Mononuclear cell (primary cell): ENCODE results near the gene MYH16. TPM values are rescaled to one million over a fixed set of nuclear protein-coding genes. Genes with fewer than 3 reads are reported as not detected.
"Not testable (repeated sequence)": the region's sequence is repeated elsewhere in the genome, so short reads cannot be mapped to it uniquely, and the experiment has no call there.

Source experiments
- H3K27me3 ChIP-seq: 2 replicates; pipeline ENCODE4 v1.6.0; 2011; ENCODE audit warnings: low read length, control low read depth; ENCODE audit not compliant: insufficient read depth
- H3K4me1 ChIP-seq: 2 replicates; pipeline ENCODE4 v1.5.1; 2011; ENCODE audit warnings: mild to moderate bottlenecking, low read length, control low read depth; ENCODE audit not compliant: insufficient read depth
- H3K4me3 ChIP-seq: 2 replicates; pipeline ENCODE4 v1.5.1; 2011; ENCODE audit warnings: mild to moderate bottlenecking, low read length, moderate library complexity
- H3K9me3 ChIP-seq: 2 replicates; pipeline ENCODE4 v1.5.1; 2011; ENCODE audit warnings: low read depth, mild to moderate bottlenecking, control low read depth, low read length
- total RNA-seq: library from RNA; depleted of rRNA; stranded (reverse); fragments of >200 nt; gene quantifications from one replicate; pipeline ENCODE4 v1.2.3, GENCODE V29; 2012

MYH16 gene
- not detected for total RNA-seq

- no peaks in the 10 kb centered on the region for H3K4me1 ChIP-seq
- H3K27me3 ChIP-seq: no peaks in the 10 kb centered on the region
- H3K4me3 ChIP-seq: no peak within 1 kb of the TSS
- H3K9me3 ChIP-seq: no peaks in the 10 kb centered on the region
These were observed at the start of gene MYH16 for GRCh38 chr7:99272476-99273045. Gene MYH16 (plus strand): TSS chr7:99272839.

- not testable (repeated sequence) for H3K9me3 ChIP-seq, H3K4me1 ChIP-seq, H3K27me3 ChIP-seq, H3K4me3 ChIP-seq
These were observed 48.3 kb upstream of the MYH16 start for GRCh38 chr7:99224263-99224898.

- H3K4me1 ChIP-seq: no peaks in the 10 kb centered on the region
- H3K4me3 ChIP-seq: no peak overlapping the region
- no peaks in the 10 kb centered on the region for H3K9me3 ChIP-seq
- H3K27me3 ChIP-seq: no peaks in the 10 kb centered on the region
These were observed 47.8 kb upstream of the MYH16 start for GRCh38 chr7:99224899-99225265.

- H3K9me3 ChIP-seq: no peaks in the 10 kb centered on the region
- H3K4me3 ChIP-seq: no peak overlapping the region
- H3K4me1 ChIP-seq: no peaks in the 10 kb centered on the region
- no peaks in the 10 kb centered on the region for H3K27me3 ChIP-seq
These were observed 43.4 kb upstream of the MYH16 start for GRCh38 chr7:99229234-99229633.

GRCh38 chr7:99232082-99232770 lies 40.4 kb upstream of the MYH16 start:
- Histone ChIP-seq H3K9me3 (no peaks in the 10 kb centered on the region), H3K27me3 (no peaks in the 10 kb centered on the region), H3K4me3 (no peak overlapping the region), H3K4me1 (no peaks in the 10 kb centered on the region)

- not testable (repeated sequence) for H3K4me3 ChIP-seq, H3K27me3 ChIP-seq
These were observed 39.7 kb upstream of the MYH16 start for GRCh38 chr7:99232955-99233354.

GRCh38 chr7:99234185-99234584 lies 38.5 kb upstream of the MYH16 start:
- Histone ChIP-seq H3K4me3 (no peak overlapping the region), H3K27me3 (no peaks in the 10 kb centered on the region), H3K4me1 (no peaks in the 10 kb centered on the region), H3K9me3 (no peaks in the 10 kb centered on the region)

More at GRCh38 chr7:99232955-99233354, 39.7 kb upstream of the MYH16 start:
- H3K4me1 ChIP-seq, H3K9me3 ChIP-seq: not testable (repeated sequence)

GRCh38 chr7:99235925-99236324 lies 36.7 kb upstream of the MYH16 start:
- no peak overlapping the region for H3K4me3 ChIP-seq
- H3K27me3 ChIP-seq: no peaks in the 10 kb centered on the region
- H3K9me3 ChIP-seq: no peaks in the 10 kb centered on the region
- H3K4me1 ChIP-seq: no peaks in the 10 kb centered on the region

- not testable (repeated sequence) for H3K4me3 ChIP-seq, H3K9me3 ChIP-seq, H3K27me3 ChIP-seq, H3K4me1 ChIP-seq
These were observed 34.8 kb upstream of the MYH16 start for GRCh38 chr7:99237876-99238275.

GRCh38 chr7:99238558-99239341 lies 33.9 kb upstream of the MYH16 start:
- Histone ChIP-seq H3K9me3 (no peaks in the 10 kb centered on the region), H3K27me3 (no peaks in the 10 kb centered on the region), H3K4me1 (no peaks in the 10 kb centered on the region), H3K4me3 (no peak overlapping the region)

- Histone ChIP-seq H3K4me1 (peaks cover 3% of the 10 kb centered on the region), H3K4me3 (no peak overlapping the region), H3K27me3 (no peaks in the 10 kb centered on the region), H3K9me3 (no peaks in the 10 kb centered on the region)
These were observed 30.0 kb upstream of the MYH16 start for GRCh38 chr7:99242682-99243081.

- Histone ChIP-seq H3K27me3 (no peaks in the 10 kb centered on the region), H3K9me3 (no peaks in the 10 kb centered on the region), H3K4me3 (no peak overlapping the region), H3K4me1 (peaks cover 12% of the 10 kb centered on the region)
These were observed 28.8 kb upstream of the MYH16 start for GRCh38 chr7:99243751-99244337.

GRCh38 chr7:99244939-99245338 lies 27.7 kb upstream of the MYH16 start:
- H3K9me3 ChIP-seq: no peaks in the 10 kb centered on the region
- no peaks in the 10 kb centered on the region for H3K27me3 ChIP-seq
- peaks cover 12% of the 10 kb centered on the region for H3K4me1 ChIP-seq
- no peak overlapping the region for H3K4me3 ChIP-seq

- Histone ChIP-seq H3K4me3 (no peak overlapping the region), H3K27me3 (no peaks in the 10 kb centered on the region), H3K4me1 (peaks cover 12% of the 10 kb centered on the region), H3K9me3 (no peaks in the 10 kb centered on the region)
These were observed 24.1 kb upstream of the MYH16 start for GRCh38 chr7:99248391-99249095.
